HCT116 (cell line): ENCODE results near the gene KIAA1614. TPM values are rescaled to one million over a fixed set of nuclear protein-coding genes. Genes with fewer than 3 reads are reported as not detected.

Experiments used
- ATAC-seq: fragments of 200-7000 bp; cut with Tn5 transposase; 2 replicates; pipeline ENCODE4 v1.9.1; 2020; ENCODE audit warnings: mild to moderate bottlenecking, moderate library complexity
- BruUV-seq: library from RNA; stranded (reverse); fragments of 400-500 nt; replicated peaks from 2 replicates; lab custom pipeline; 2021; lab: Mats Ljungman, UMichigan
- CTCF ChIA-PET: fragments of 300-600 bp; sonication (Branson Sonifier 250); formaldehyde crosslinking; loops from one replicate; lab custom pipeline; 2021; ENCODE audit warnings: antibody characterized with exemption; lab: Charles Lee
- POLR2A ChIA-PET: fragments of 300-600, 350-600 bp; sonication (Branson Sonifier 250); formaldehyde crosslinking; loops from one replicate; lab custom pipeline; 2021; ENCODE audit warnings: antibody characterized with exemption; lab: Charles Lee
- RAD21 ChIA-PET, 2 experiments: fragments of 300-600 bp; sonication (Branson Sonifier 250); formaldehyde crosslinking; loops; one replicate each; lab custom pipeline; 2023; ENCODE audit warnings: low total read pairs in 2 of 2; ENCODE audit not compliant: uncharacterized antibody in 2 of 2, unreplicated experiment in 2 of 2, low non-redundant PET in 1 of 2; lab: Charles Lee
- DNase-seq: peaks from one replicate; pipeline ENCODE4 v3.0.0-alpha.2; 2010; ENCODE audit warnings: low read depth, low spot score
- H2AFZ ChIP-seq: fragments of 200-600 bp; shearing (Covaris generic), sonication (generic); 2 replicates; pipeline ENCODE4 v1.6.1; 2017; ENCODE audit warnings: low read depth, mixed run types, mixed read lengths, antibody characterized with exemption, low read length; ENCODE audit not compliant: poor library complexity, severe bottlenecking
- H3K27ac ChIP-seq: 2 replicates; pipeline ENCODE4 v1.5.1; 2012; ENCODE audit warnings: low read depth, low read length
- H3K27me3 ChIP-seq: fragments of 200-600 bp; sonication (generic); 2 replicates; pipeline ENCODE4 v1.6.1; 2016; ENCODE audit warnings: mixed run types, low read length, mixed read lengths; ENCODE audit not compliant: insufficient read depth
- H3K36me3 ChIP-seq, 2 experiments: fragments of 200-500 bp in 1 of 2; fragments of 200-600 bp in 1 of 2; sonication (Bioruptor generic) in 1 of 2; sonication (generic) in 1 of 2; 2 replicates each; pipeline versions ENCODE4 v1.5.1 to v1.6.1; 2014 to 2016; ENCODE audit warnings: low read length in 2 of 2, inconsistent platforms in 1 of 2, mixed read lengths in 1 of 2, mixed run types in 1 of 2; ENCODE audit not compliant: insufficient read depth in 2 of 2, control insufficient read depth in 1 of 2
- H3K4me1 ChIP-seq, 2 experiments: fragments of 200-600 bp in 1 of 2; sonication (generic) in 1 of 2; 2 replicates each; pipeline versions ENCODE4 v1.5.1 to v1.6.1; 2012 to 2017; ENCODE audit warnings: low read length in 2 of 2, inconsistent platforms in 1 of 2, mild to moderate bottlenecking in 1 of 2, mixed read lengths in 1 of 2, mixed run types in 1 of 2, moderate library complexity in 1 of 2; ENCODE audit not compliant: insufficient read depth in 2 of 2, control insufficient read depth in 1 of 2
- H3K4me2 ChIP-seq: fragments of 200-600 bp; sonication (generic); 2 replicates; pipeline ENCODE4 v1.6.1; 2017; ENCODE audit warnings: mixed run types, low read length, mixed read lengths
- H3K4me3 ChIP-seq, 2 experiments: fragments of 200-600 bp in 1 of 2; sonication (generic) in 1 of 2; replicated peaks in 1 of 2; 2 replicates each; pipeline ENCODE4 v1.5.1; 2011 to 2016; ENCODE audit warnings: low read length in 2 of 2, control low read depth in 1 of 2, low read depth in 1 of 2, mild to moderate bottlenecking in 1 of 2, mixed read lengths in 1 of 2, mixed run types in 1 of 2
- H3K79me2 ChIP-seq: fragments of 200-600 bp; sonication (generic); 2 replicates; pipeline ENCODE4 v1.6.1; 2017; ENCODE audit warnings: mild to moderate bottlenecking, mixed run types, low read length, moderate library complexity, mixed read lengths; ENCODE audit not compliant: insufficient read depth
- H3K9ac ChIP-seq: fragments of 200-600 bp; sonication (generic); 2 replicates; pipeline ENCODE4 v1.6.1; 2016; ENCODE audit warnings: low read length, mixed read lengths
- H3K9me2 ChIP-seq: fragments of 200-600 bp; sonication (generic), shearing (Covaris generic); 2 replicates; pipeline ENCODE4 v1.6.1; 2017; ENCODE audit warnings: mixed run types, mild to moderate bottlenecking, moderate library complexity; ENCODE audit not compliant: insufficient read depth
- H3K9me3 ChIP-seq, 2 experiments: fragments of 200-500 bp in 1 of 2; fragments of 200-600 bp in 1 of 2; sonication (Bioruptor generic) in 1 of 2; sonication (generic) in 1 of 2; 2 replicates each; pipeline ENCODE4 v1.6.1; 2014 to 2017; ENCODE audit warnings: low read length in 2 of 2, mixed read lengths in 2 of 2, inconsistent platforms in 1 of 2, low read depth in 1 of 2, mild to moderate bottlenecking in 1 of 2, mixed run types in 1 of 2, moderate library complexity in 1 of 2; ENCODE audit not compliant: control insufficient read depth in 1 of 2, insufficient read depth in 1 of 2
- H4K20me1 ChIP-seq: fragments of 200-600 bp; sonication (generic), shearing (Covaris generic); 2 replicates; pipeline ENCODE4 v1.6.1; 2017; ENCODE audit warnings: mixed run types, mild to moderate bottlenecking, moderate library complexity; ENCODE audit not compliant: insufficient read depth
- CBX3 ChIP-seq: IDR thresholded peaks from 2 replicates; pipeline ENCODE4 v1.6.1; 2012; ENCODE audit warnings: low read depth
- EZH2 ChIP-seq: fragments of 200-600 bp; sonication (generic); IDR thresholded peaks from 2 replicates; pipeline ENCODE4 v1.6.1; 2017; ENCODE audit warnings: antibody characterized with exemption, mixed run types
- EZH2phosphoT487 ChIP-seq: fragments of 200-600 bp; IDR thresholded peaks from 2 replicates; pipeline ENCODE4 v1.6.1; 2018; ENCODE audit warnings: antibody characterized with exemption, borderline replicate concordance
- FOSL1 ChIP-seq: IDR thresholded peaks from 2 replicates; pipeline ENCODE4 v1.6.1; 2012; ENCODE audit warnings: low read depth
- POLR2A ChIP-seq: IDR thresholded peaks from 2 replicates; pipeline ENCODE4 v1.7.0; 2011; ENCODE audit warnings: borderline replicate concordance; ENCODE audit not compliant: insufficient read depth, insufficient read length; ENCODE audit errors: extremely low read depth
- RAD21 ChIP-seq: IDR thresholded peaks from 2 replicates; pipeline ENCODE4 v1.6.1; 2012; ENCODE audit warnings: low read depth, mild to moderate bottlenecking
- SP1 ChIP-seq: IDR thresholded peaks from 2 replicates; pipeline ENCODE4 v1.6.1; 2012; ENCODE audit warnings: low read depth
- YY1 ChIP-seq: IDR thresholded peaks from 2 replicates; pipeline ENCODE4 v1.6.1; 2011; ENCODE audit warnings: low read length, low read depth, moderate library complexity, mild to moderate bottlenecking; ENCODE audit not compliant: insufficient replicate concordance; ENCODE audit errors: extremely low read depth
- ZFX ChIP-seq: fragments of 450-650 bp; IDR thresholded peaks from 2 replicates; pipeline ENCODE4 v1.6.1; 2017
- intact Hi-C: fragments of 100-400 bp; cut with micrococcal nuclease; formaldehyde crosslinking; loops from 2 replicates; pipeline ENCODE4 v1.10.0; 2022
- total RNA-seq: library from RNA; stranded (reverse); gene quantifications from one replicate; pipeline ENCODE4 v1.2.1, GENCODE V29; 2021; ENCODE audit not compliant: unreplicated experiment
- TF ChIP-seq, protein P1 (sequence below): IDR thresholded peaks from 2 replicates; pipeline ENCODE4 v1.6.1; 2012
- TF ChIP-seq, protein P2 (sequence below), 3 experiments: fragments of 200-600 bp in 1 of 3; sonication (generic) in 1 of 3; IDR thresholded peaks in 2 of 3; conservative IDR thresholded peaks in 1 of 3; 2 replicates each; pipeline ENCODE4 v1.5.1; 2012 to 2017; ENCODE audit warnings: low read depth in 2 of 3, low read length in 2 of 3, antibody characterized with exemption in 1 of 3, borderline replicate concordance in 1 of 3, control low read depth in 1 of 3, mild to moderate bottlenecking in 1 of 3, mixed read lengths in 1 of 3, mixed run types in 1 of 3, moderate library complexity in 1 of 3; ENCODE audit not compliant: insufficient read depth in 1 of 3
- TF ChIP-seq, protein P3 (sequence below): IDR thresholded peaks from 2 replicates; pipeline ENCODE4 v1.6.1; 2012; ENCODE audit warnings: low read depth

Gene KIAA1614
- total RNA-seq, 1 experiment from 2014 or later: 0.25 TPM

GRCh38 chr1:180888870-180889269, 23.8 kb upstream of the KIAA1614 start:
- CTCF ChIA-PET: interaction anchor here (1.3 kb wide), 1 partner anchor 253 kb away, joined by 4 read pairs; no protein-coding TSS in a partner anchor

GRCh38 chr1:180889325-180889724, 23.4 kb upstream of the KIAA1614 start:
- H2AFZ ChIP-seq: no peak overlapping the region
- ChIA-PET CTCF (no interaction called here), RAD21 (no interaction called here), POLR2A (no interaction called here)
- DNase-seq (no peak), ATAC-seq (no peak)
- no TSS peak for BruUV-seq
- H3K9me2 ChIP-seq: no peaks in the 10 kb centered on the region
- H4K20me1 ChIP-seq: no peaks in the 10 kb centered on the region
- no peaks in the 10 kb centered on the region for H3K27me3 ChIP-seq
- H3K36me3 ChIP-seq: no peaks in the 10 kb centered on the region
- intact Hi-C loops: loop anchor here (10.0 kb wide), 1 partner anchor 535 kb away; no protein-coding TSS in a partner anchor
- no peak overlapping the region for H3K9ac ChIP-seq
- no peak overlapping the region for H3K27ac ChIP-seq
- H3K4me2 ChIP-seq: no peak overlapping the region
- H3K9me3 ChIP-seq: no peaks in the 10 kb centered on the region
- no peak overlapping the region for H3K4me3 ChIP-seq
- H3K4me1 ChIP-seq: no peaks in the 10 kb centered on the region
- no peaks in the 10 kb centered on the region for H3K79me2 ChIP-seq
- no peak for TF ChIP-seq EZH2phosphoT487
- TF ChIP-seq RAD21: no peak
- TF ChIP-seq ZFX: no peak
- TF ChIP-seq FOSL1: no peak
- TF ChIP-seq EZH2: no peak
- TF ChIP-seq CBX3: no peak
- TF ChIP-seq, protein P1, sequence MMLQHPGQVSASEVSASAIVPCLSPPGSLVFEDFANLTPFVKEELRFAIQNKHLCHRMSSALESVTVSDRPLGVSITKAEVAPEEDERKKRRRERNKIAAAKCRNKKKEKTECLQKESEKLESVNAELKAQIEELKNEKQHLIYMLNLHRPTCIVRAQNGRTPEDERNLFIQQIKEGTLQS: no peak
- TF ChIP-seq, protein P2, sequence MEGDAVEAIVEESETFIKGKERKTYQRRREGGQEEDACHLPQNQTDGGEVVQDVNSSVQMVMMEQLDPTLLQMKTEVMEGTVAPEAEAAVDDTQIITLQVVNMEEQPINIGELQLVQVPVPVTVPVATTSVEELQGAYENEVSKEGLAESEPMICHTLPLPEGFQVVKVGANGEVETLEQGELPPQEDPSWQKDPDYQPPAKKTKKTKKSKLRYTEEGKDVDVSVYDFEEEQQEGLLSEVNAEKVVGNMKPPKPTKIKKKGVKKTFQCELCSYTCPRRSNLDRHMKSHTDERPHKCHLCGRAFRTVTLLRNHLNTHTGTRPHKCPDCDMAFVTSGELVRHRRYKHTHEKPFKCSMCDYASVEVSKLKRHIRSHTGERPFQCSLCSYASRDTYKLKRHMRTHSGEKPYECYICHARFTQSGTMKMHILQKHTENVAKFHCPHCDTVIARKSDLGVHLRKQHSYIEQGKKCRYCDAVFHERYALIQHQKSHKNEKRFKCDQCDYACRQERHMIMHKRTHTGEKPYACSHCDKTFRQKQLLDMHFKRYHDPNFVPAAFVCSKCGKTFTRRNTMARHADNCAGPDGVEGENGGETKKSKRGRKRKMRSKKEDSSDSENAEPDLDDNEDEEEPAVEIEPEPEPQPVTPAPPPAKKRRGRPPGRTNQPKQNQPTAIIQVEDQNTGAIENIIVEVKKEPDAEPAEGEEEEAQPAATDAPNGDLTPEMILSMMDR (IDR thresholded peaks at IDR 0.05 in 2 of 3, conservative IDR thresholded peaks at IDR 0.05 in 1 of 3; ENCODE audit: borderline replicate concordance in 1 of 3, insufficient read depth in 1 of 3, low read depth in 2 of 3, low read length in 2 of 3): no peak
- TF ChIP-seq POLR2A: no peak
- no peak for TF ChIP-seq YY1

More at GRCh38 chr1:180888870-180889269, 23.8 kb upstream of the KIAA1614 start:
- no peak overlapping the region for H3K4me3 ChIP-seq
- no peaks in the 10 kb centered on the region for H3K4me1 ChIP-seq
- no TSS peak for BruUV-seq
- no peak overlapping the region for H3K9ac ChIP-seq
- no peaks in the 10 kb centered on the region for H4K20me1 ChIP-seq
- H3K27me3 ChIP-seq: no peaks in the 10 kb centered on the region
- intact Hi-C loops: loop anchor here (10.0 kb wide), 1 partner anchor 536 kb away; no protein-coding TSS in a partner anchor
- H3K79me2 ChIP-seq: no peaks in the 10 kb centered on the region
- no peaks in the 10 kb centered on the region for H3K36me3 ChIP-seq
- ChIA-PET RAD21 (no interaction called here), POLR2A (no interaction called here)
- no peak overlapping the region for H2AFZ ChIP-seq
- TF ChIP-seq, protein P3, sequence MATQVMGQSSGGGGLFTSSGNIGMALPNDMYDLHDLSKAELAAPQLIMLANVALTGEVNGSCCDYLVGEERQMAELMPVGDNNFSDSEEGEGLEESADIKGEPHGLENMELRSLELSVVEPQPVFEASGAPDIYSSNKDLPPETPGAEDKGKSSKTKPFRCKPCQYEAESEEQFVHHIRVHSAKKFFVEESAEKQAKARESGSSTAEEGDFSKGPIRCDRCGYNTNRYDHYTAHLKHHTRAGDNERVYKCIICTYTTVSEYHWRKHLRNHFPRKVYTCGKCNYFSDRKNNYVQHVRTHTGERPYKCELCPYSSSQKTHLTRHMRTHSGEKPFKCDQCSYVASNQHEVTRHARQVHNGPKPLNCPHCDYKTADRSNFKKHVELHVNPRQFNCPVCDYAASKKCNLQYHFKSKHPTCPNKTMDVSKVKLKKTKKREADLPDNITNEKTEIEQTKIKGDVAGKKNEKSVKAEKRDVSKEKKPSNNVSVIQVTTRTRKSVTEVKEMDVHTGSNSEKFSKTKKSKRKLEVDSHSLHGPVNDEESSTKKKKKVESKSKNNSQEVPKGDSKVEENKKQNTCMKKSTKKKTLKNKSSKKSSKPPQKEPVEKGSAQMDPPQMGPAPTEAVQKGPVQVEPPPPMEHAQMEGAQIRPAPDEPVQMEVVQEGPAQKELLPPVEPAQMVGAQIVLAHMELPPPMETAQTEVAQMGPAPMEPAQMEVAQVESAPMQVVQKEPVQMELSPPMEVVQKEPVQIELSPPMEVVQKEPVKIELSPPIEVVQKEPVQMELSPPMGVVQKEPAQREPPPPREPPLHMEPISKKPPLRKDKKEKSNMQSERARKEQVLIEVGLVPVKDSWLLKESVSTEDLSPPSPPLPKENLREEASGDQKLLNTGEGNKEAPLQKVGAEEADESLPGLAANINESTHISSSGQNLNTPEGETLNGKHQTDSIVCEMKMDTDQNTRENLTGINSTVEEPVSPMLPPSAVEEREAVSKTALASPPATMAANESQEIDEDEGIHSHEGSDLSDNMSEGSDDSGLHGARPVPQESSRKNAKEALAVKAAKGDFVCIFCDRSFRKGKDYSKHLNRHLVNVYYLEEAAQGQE: no peak
- TF ChIP-seq POLR2A: no peak
- no peak for TF ChIP-seq SP1
- TF ChIP-seq EZH2: no peak
- H3K9me2 ChIP-seq: no peaks in the 10 kb centered on the region
- ATAC-seq: no peak
- no peaks in the 10 kb centered on the region for H3K9me3 ChIP-seq
- no peak overlapping the region for H3K27ac ChIP-seq
- no peak for DNase-seq
- no peak overlapping the region for H3K4me2 ChIP-seq
